ENCODE results near the gene CNGA1.

- TF ChIP-seq GATA2 (IDR thresholded peaks at IDR 0.05; ENCODE audit: low read depth, low read length), result no peak
- no peak for TF ChIP-seq GATA3 (IDR thresholded peaks at IDR 0.05; ENCODE audit: low read depth, low read length)
Measured at GRCh38 chr4:48002267-48002666, 14.2 kb downstream of the CNGA1 start.

Data from SH-SY5Y (cell line).